ENCODE measurements around the gene LSR.

GRCh38 chr19:35223084-35223790 is 25.6 kb upstream of the LSR start:
- TF ChIP-seq, protein P1, sequence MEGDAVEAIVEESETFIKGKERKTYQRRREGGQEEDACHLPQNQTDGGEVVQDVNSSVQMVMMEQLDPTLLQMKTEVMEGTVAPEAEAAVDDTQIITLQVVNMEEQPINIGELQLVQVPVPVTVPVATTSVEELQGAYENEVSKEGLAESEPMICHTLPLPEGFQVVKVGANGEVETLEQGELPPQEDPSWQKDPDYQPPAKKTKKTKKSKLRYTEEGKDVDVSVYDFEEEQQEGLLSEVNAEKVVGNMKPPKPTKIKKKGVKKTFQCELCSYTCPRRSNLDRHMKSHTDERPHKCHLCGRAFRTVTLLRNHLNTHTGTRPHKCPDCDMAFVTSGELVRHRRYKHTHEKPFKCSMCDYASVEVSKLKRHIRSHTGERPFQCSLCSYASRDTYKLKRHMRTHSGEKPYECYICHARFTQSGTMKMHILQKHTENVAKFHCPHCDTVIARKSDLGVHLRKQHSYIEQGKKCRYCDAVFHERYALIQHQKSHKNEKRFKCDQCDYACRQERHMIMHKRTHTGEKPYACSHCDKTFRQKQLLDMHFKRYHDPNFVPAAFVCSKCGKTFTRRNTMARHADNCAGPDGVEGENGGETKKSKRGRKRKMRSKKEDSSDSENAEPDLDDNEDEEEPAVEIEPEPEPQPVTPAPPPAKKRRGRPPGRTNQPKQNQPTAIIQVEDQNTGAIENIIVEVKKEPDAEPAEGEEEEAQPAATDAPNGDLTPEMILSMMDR (IDR thresholded peaks at IDR 0.05): no peak
- TF ChIP-seq POLR2A (IDR thresholded peaks at IDR 0.05): no peak
